Naive thymus-derived CD8-positive, alpha-beta T cell (primary cell): Measurements from ENCODE around the gene HMHB1. TPM values are rescaled to one million over a fixed set of nuclear protein-coding genes. Genes with fewer than 3 reads are reported as not detected.

Experiments used
- ATAC-seq, 2 donors: fragments of 150-1000 bp; cut with Tn5 transposase in 1 of 2; sonication (Bioruptor Pico), chemical (Tn5 transposase) in 1 of 2; 1 replicate in 1 of 2; 2 replicates in 1 of 2; pipeline ENCODE4 v1.10.0; 2021; ENCODE audit warnings: mild to moderate bottlenecking in 2 of 2, moderate library complexity in 2 of 2
- POLR2A ChIA-PET: fragments of 350-600 bp; sonication (Branson Sonifier 250); formaldehyde crosslinking; loops from one replicate; lab custom pipeline; 2021; ENCODE audit warnings: antibody characterized with exemption; lab: Charles Lee
- DNase-seq, 10 donors: peaks; one replicate each; pipeline versions ENCODE4 v3.0.0 to v3.0.0-alpha.2; 2020 to 2022
- H3K27ac Mint-ChIP-seq, 10 donors: one replicate each; pipeline ENCODE4 v1.8.0; 2020 to 2022; ENCODE audit warnings: mild to moderate bottlenecking in 10 of 10, mixed read lengths in 10 of 10, moderate library complexity in 4 of 10, inconsistent platforms in 1 of 10
- H3K27me3 Mint-ChIP-seq, 5 donors: one replicate each; pipeline ENCODE4 v1.8.0; 2021 to 2022; ENCODE audit warnings: mixed read lengths in 5 of 5
- H3K36me3 Mint-ChIP-seq, 3 donors: one replicate each; pipeline ENCODE4 v1.8.0; 2020 to 2022; ENCODE audit warnings: mixed read lengths in 3 of 3, mild to moderate bottlenecking in 2 of 3, inconsistent platforms in 1 of 3
- H3K4me1 Mint-ChIP-seq, 4 donors: one replicate each; pipeline ENCODE4 v1.8.0; 2021 to 2022; ENCODE audit warnings: mixed read lengths in 4 of 4
- H3K4me3 Mint-ChIP-seq, 10 donors: one replicate each; pipeline ENCODE4 v1.8.0; 2020 to 2022; ENCODE audit warnings: mild to moderate bottlenecking in 10 of 10, mixed read lengths in 10 of 10, moderate library complexity in 6 of 10, inconsistent platforms in 1 of 10
- H3K9me3 Mint-ChIP-seq, 9 donors: one replicate each; pipeline ENCODE4 v1.8.0; 2020 to 2022; ENCODE audit warnings: mixed read lengths in 9 of 9, mild to moderate bottlenecking in 3 of 9, inconsistent platforms in 1 of 9, moderate library complexity in 1 of 9
- polyA plus RNA-seq, 3 donors: library from polyadenylated mRNA; unstranded; fragments of 300-500 nt; fragmentation: Illumina TruSeq; gene quantifications; one replicate each; pipeline ENCODE4 v1.2.3, GENCODE V29; 2021
- total RNA-seq, 8 experiments: library from RNA in 2 of 8; stranded (reverse) in 2 of 8; gene quantifications; one replicate each; pipeline ENCODE4 v1.2.3 and lab custom pipeline; 2021 to 2026

Gene HMHB1
- total RNA-seq (not detected), polyA plus RNA-seq (not detected), total RNA-seq (lab: John Stamatoyannopoulos, UW) (0 reads per million in 6 experiments)

- ATAC-seq (peak in 1 of 2 donors; percentile 23), DNase-seq (no peak)
- Mint-ChIP-seq H3K36me3 (peaks cover 0 to 7% (median 0%) of the 10 kb centered on the region in 3 donors), H3K9me3 (peaks cover 0 to 8% (median 0%) of the 10 kb centered on the region in 9 donors), H3K27ac (peak within 1 kb of the TSS in 6 of 10 donors; percentile 12 to 79 (median 38)), H3K27me3 (peaks cover 0 to 14% (median 7%) of the 10 kb centered on the region in 5 donors), H3K4me3 (peak within 1 kb of the TSS; percentile 16 to 80 (median 66)), H3K4me1 (peaks cover 8 to 22% (median 18%) of the 10 kb centered on the region in 4 donors)
- POLR2A ChIA-PET = no interaction called here
Measured at GRCh38 chr5:143812085-143812705, at the start of gene HMHB1. TSS of gene HMHB1 (plus strand) at chr5:143812161.

GRCh38 chr5:143762636-143763220 lies 49.2 kb upstream of the HMHB1 start:
- no peaks in the 10 kb centered on the region for H3K4me1 Mint-ChIP-seq
- H3K4me3 Mint-ChIP-seq = no peak overlapping the region
- H3K27me3 Mint-ChIP-seq = peaks cover 0 to 9% (median 3%) of the 10 kb centered on the region in 5 donors
- no peak overlapping the region for H3K27ac Mint-ChIP-seq
- H3K36me3 Mint-ChIP-seq = no peaks in the 10 kb centered on the region
- POLR2A ChIA-PET = no interaction called here
- no peak for ATAC-seq
- no peaks in the 10 kb centered on the region for H3K9me3 Mint-ChIP-seq
- no peak for DNase-seq

DNA sequence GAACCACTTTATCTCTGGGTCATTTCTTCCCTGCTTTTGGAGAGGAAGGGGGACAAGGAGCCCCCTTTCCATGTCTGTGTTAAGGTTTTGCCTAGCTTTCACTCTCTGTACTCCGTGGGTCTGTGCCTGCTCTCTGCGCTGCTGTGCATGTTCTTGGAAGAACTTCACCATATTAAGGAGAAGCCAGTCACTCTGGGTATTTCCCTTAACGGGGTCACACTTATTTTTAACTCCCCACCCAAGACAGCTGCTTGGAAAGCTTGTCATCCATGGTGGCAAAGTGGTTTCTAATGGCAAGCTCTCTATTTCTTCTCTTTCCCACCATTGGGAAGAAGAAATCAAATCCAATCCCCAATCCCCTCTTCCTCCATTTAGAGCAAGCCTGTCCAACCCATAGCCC lies 44.8 kb upstream of the HMHB1 start:
- Mint-ChIP-seq H3K4me1 (no peaks in the 10 kb centered on the region), H3K27ac (no peak overlapping the region), H3K4me3 (no peak overlapping the region), H3K9me3 (no peaks in the 10 kb centered on the region), H3K36me3 (no peaks in the 10 kb centered on the region), H3K27me3 (peaks cover 0 to 35% (median 5%) of the 10 kb centered on the region in 5 donors)
- POLR2A ChIA-PET = no interaction called here
- ATAC-seq (no peak), DNase-seq (no peak)

- DNase-seq = no peak
- Mint-ChIP-seq H3K4me3 (no peak overlapping the region), H3K9me3 (no peaks in the 10 kb centered on the region), H3K27me3 (peaks cover 0 to 35% (median 5%) of the 10 kb centered on the region in 5 donors), H3K4me1 (no peaks in the 10 kb centered on the region), H3K27ac (no peak overlapping the region), H3K36me3 (no peaks in the 10 kb centered on the region)
- ATAC-seq = no peak
- POLR2A ChIA-PET = no interaction called here
Measured at GRCh38 chr5:143769026-143769786, 42.8 kb upstream of the HMHB1 start.

DNA sequence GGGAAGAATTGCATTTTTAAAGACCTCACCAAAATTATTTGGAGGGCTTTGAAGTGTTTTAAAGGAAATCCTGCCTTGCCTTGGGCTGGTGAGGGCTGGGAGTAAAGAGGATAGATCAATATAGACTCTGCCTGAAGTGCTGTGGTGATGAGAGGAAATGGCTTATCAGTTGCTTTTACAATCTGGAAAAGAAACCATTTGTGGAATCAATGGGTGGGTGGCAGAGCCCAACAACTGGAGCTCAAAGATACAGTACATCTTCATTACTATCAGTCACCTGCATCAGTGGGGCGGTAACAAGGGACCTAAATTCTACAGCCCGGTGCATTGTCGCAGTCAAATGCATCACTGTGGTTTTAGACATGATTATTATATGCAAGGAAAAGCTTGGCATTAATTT lies 41.5 kb upstream of the HMHB1 start:
- H3K4me3 Mint-ChIP-seq = no peak overlapping the region
- POLR2A ChIA-PET = no interaction called here
- no peak for DNase-seq
- H3K27ac Mint-ChIP-seq = no peak overlapping the region
- ATAC-seq = no peak
- no peaks in the 10 kb centered on the region for H3K9me3 Mint-ChIP-seq
- H3K36me3 Mint-ChIP-seq = no peaks in the 10 kb centered on the region
- peaks cover 0 to 35% (median 5%) of the 10 kb centered on the region in 5 donors for H3K27me3 Mint-ChIP-seq
- no peaks in the 10 kb centered on the region for H3K4me1 Mint-ChIP-seq

- Mint-ChIP-seq H3K4me3 (no peak overlapping the region), H3K9me3 (no peaks in the 10 kb centered on the region), H3K36me3 (no peaks in the 10 kb centered on the region), H3K27ac (no peak overlapping the region), H3K4me1 (no peaks in the 10 kb centered on the region), H3K27me3 (peaks cover 0 to 35% (median 5%) of the 10 kb centered on the region in 5 donors)
- DNase-seq = no peak
- no peak for ATAC-seq
- POLR2A ChIA-PET = no interaction called here
Measured at GRCh38 chr5:143771189-143771588, 40.8 kb upstream of the HMHB1 start.

DNA sequence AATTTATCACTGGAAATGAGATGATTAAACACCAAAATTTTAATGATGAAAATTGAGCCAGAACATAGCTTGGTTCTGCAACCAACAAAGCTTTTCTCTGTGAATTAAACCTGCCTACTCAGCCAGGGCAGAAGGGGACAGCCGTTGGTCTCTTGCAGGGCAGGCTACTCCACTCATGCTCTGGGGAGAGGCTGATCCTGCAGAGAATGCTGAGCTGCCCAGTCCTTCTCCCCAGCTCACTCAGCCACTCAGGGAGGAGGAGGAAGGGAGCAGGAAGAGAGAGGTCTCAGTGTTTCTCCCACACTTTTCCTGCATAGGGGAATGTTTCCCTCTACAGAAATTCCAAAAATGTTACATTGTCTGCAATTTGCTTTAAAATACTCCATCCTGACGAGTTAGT lies 40.4 kb upstream of the HMHB1 start:
- H3K9me3 Mint-ChIP-seq = no peaks in the 10 kb centered on the region
- no peak for ATAC-seq
- H3K4me1 Mint-ChIP-seq = no peaks in the 10 kb centered on the region
- POLR2A ChIA-PET = no interaction called here
- no peak overlapping the region for H3K27ac Mint-ChIP-seq
- H3K27me3 Mint-ChIP-seq = peaks cover 0 to 35% (median 5%) of the 10 kb centered on the region in 5 donors
- no peaks in the 10 kb centered on the region for H3K36me3 Mint-ChIP-seq
- DNase-seq = no peak
- no peak overlapping the region for H3K4me3 Mint-ChIP-seq

DNA sequence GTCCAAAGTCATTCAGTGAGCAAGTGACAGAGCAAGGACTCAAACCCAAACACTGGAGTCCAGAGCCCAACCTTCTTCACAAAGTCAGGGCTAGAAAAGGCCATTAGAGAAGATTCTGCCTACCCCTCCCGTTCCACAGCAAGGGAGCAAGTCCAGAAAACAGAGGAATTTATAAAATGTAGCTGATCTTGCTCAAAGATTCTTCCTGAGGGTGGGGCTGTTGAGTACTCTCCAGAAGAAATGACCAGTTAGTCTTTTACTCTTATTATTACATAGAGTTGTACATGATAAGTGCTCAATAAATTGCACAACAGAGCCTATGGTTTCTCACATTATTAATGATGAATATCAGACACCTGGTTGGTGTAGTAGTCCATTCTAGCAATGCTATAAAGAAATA lies 39.3 kb upstream of the HMHB1 start:
- ATAC-seq = no peak
- Mint-ChIP-seq H3K4me3 (no peak overlapping the region), H3K27ac (no peak overlapping the region), H3K27me3 (peaks cover 0 to 27% (median 5%) of the 10 kb centered on the region in 5 donors), H3K4me1 (no peaks in the 10 kb centered on the region), H3K9me3 (no peaks in the 10 kb centered on the region), H3K36me3 (no peaks in the 10 kb centered on the region)
- DNase-seq = no peak
- POLR2A ChIA-PET = no interaction called here

DNA sequence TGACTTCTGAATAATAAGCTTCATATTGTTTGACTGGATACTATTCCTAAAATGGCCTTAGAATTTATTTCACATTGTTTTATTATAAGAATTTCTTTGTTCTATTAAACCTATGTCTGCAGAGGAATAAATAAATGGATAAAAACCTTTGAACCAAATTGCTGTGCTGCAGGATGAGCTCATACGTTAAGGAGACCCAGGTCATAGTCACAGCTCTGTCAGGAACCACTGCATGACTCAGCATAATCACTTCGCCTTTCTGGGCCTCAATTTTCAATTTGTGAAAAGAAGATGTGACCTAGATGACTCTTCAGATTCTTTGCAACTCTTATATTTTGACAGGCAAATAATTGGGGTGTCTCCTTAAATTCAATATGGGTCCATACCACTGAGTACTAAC lies 36.7 kb upstream of the HMHB1 start:
- H3K9me3 Mint-ChIP-seq = peaks cover 0 to 8% (median 1%) of the 10 kb centered on the region in 9 donors
- H3K4me3 Mint-ChIP-seq = no peak overlapping the region
- H3K27ac Mint-ChIP-seq = no peak overlapping the region
- no peak for DNase-seq
- H3K36me3 Mint-ChIP-seq = peaks cover 0 to 2% (median 0%) of the 10 kb centered on the region in 3 donors
- peaks cover 0 to 12% (median 3%) of the 10 kb centered on the region in 5 donors for H3K27me3 Mint-ChIP-seq
- POLR2A ChIA-PET = no interaction called here
- no peaks in the 10 kb centered on the region for H3K4me1 Mint-ChIP-seq
- no peak for ATAC-seq

DNA sequence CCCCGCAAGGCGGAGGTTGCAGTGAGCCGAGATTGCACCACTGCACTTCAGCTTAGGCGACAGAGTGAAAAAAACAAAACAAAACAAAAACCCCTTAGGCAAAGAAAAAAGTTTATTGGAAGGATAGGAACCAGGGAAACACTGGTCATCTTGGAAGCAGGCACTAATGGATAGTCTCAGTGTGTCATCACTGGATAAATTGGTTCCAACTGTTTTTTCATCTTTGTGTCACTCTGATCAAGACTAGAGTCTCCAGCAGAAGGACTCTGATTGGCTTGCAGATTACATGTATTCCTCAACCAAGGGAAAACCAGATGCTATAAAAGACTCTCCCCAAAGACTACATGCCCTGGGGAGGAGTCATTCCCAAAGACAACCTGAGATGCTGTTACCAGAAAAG lies 35.0 kb upstream of the HMHB1 start:
- Mint-ChIP-seq H3K9me3 (peaks cover 0 to 8% (median 1%) of the 10 kb centered on the region in 9 donors), H3K27me3 (no peaks in the 10 kb centered on the region), H3K27ac (no peak overlapping the region), H3K4me1 (no peaks in the 10 kb centered on the region), H3K4me3 (no peak overlapping the region), H3K36me3 (peaks cover 0 to 2% (median 0%) of the 10 kb centered on the region in 3 donors)
- POLR2A ChIA-PET = no interaction called here
- ATAC-seq (no peak), DNase-seq (no peak)

DNA sequence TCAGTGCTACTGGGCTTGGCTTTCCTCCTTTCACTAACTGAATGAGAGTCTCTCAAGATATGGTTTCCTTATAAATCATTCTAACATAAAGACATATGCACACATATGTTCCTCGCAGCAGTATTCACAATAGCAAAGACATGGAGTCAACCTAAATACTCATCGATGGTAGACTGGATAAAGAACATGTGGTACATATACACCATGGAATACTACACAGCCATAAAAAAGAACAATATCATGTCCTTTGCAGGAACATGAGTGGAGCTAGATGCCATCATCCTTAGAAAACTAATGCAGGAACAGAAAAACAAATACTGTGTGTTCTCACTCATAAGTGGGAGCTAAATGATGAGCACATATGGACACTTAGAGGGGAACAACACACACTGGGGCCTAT lies 32.5 kb upstream of the HMHB1 start:
- ATAC-seq (no peak), DNase-seq (no peak)
- POLR2A ChIA-PET = no interaction called here
- H3K4me1 Mint-ChIP-seq = no peaks in the 10 kb centered on the region
- peaks cover 0 to 10% (median 1%) of the 10 kb centered on the region in 9 donors for H3K9me3 Mint-ChIP-seq
- H3K36me3 Mint-ChIP-seq = peaks cover 0 to 2% (median 0%) of the 10 kb centered on the region in 3 donors
- H3K27me3 Mint-ChIP-seq = no peaks in the 10 kb centered on the region
- H3K4me3 Mint-ChIP-seq = no peak overlapping the region
- H3K27ac Mint-ChIP-seq = no peak overlapping the region

GRCh38 chr5:143781993-143782520 lies 29.9 kb upstream of the HMHB1 start:
- POLR2A ChIA-PET = no interaction called here
- Mint-ChIP-seq H3K36me3 (peaks cover 0 to 2% (median 0%) of the 10 kb centered on the region in 3 donors), H3K4me3 (no peak overlapping the region), H3K27me3 (peaks cover 0 to 8% (median 0%) of the 10 kb centered on the region in 5 donors), H3K27ac (no peak overlapping the region), H3K9me3 (peaks cover 0 to 12% (median 1%) of the 10 kb centered on the region in 9 donors), H3K4me1 (peaks cover 0 to 2% (median 0%) of the 10 kb centered on the region in 4 donors)
- no peak for DNase-seq
- no peak for ATAC-seq
